NCI-H82 (cell line): ENCODE results near the gene MRPL27.
"Not testable (repeated sequence)": the region's sequence is repeated elsewhere in the genome, so short reads cannot be mapped to it uniquely, and the experiment has no call there.

Experiments
- DNase-seq: peaks from one replicate; lab custom pipeline; 2025; lab: John Stamatoyannopoulos, UW

The MRPL27 gene

GRCh38 chr17:50372758-50373556 is at the start of gene MRPL27, which contains the start of gene EME1:
Gene MRPL27, minus strand, starts transcription at chr17:50373184. Its CDS starts 14 bp downstream, at chr17:50373170.
Gene EME1, plus strand, starts transcription at chr17:50373229. Its CDS starts 1,980 bp downstream, at chr17:50375209.
- DNase-seq, result peak; percentile 96

GRCh38 chr17:50422738-50423137 is 49.8 kb upstream of the MRPL27 start:
- DNase-seq, result no peak

- no peak for DNase-seq
These were observed 48.5 kb upstream of the MRPL27 start for GRCh38 chr17:50421308-50422051.

DNA sequence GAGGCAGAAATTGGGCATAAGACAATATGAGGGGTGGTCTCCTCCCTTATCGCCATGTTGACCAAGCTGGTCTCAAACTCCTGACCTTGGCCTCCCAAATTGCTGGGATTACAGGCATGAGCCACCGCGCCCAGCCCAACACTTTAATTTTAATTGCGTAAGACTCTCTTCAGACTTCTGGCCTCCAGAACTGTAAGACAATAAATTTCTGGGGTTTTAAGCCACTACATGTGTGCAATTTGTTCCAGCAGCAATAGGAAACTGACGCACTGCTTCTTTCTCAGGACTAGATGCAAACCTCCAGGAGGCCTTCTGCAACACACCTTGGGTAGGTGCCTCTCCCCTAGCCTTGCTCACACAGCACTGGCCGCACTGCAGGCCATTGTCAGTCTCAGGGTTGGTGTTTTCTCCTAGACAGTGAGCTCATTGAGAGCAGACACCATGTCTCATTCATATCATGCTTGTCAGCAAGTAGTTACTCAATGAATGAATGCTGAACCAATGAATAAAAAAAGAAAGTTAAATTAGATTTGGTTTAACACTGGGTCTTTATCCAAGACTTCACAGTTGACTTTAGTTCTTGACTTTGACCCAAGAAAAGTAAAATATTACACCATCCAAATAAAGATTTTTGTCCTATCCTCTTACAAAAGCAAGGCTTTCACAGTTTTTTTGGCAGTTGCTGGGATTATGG is 47.6 kb upstream of the MRPL27 start:
- no peak for DNase-seq

- not testable (repeated sequence) for DNase-seq
These were observed 46.6 kb upstream of the MRPL27 start for GRCh38 chr17:50419577-50419976.

- no peak for DNase-seq
These were observed 41.8 kb upstream of the MRPL27 start for GRCh38 chr17:50414808-50415207.

- DNase-seq, result no peak
These were observed 39.3 kb upstream of the MRPL27 start for GRCh38 chr17:50412188-50412732.

DNA sequence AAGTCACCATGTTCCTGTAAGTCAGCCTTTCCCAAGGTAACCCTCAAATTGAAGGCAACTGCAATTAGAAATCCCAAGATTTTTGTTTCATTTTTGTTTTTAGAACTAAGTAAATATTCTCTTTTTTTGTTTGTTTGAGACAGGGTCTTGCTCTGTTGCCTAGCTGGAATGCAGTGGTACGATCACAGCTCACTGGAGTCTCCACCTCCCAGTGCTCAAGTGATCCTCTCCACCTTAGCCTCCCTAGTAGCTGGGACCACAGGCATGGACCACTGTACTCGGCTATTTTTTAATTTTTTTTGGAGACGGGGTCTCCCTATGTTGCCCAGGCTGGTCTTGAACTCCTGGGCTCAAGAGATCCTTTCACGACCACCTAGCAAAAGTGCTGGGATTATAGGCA is 34.9 kb upstream of the MRPL27 start:
- no peak for DNase-seq

DNA sequence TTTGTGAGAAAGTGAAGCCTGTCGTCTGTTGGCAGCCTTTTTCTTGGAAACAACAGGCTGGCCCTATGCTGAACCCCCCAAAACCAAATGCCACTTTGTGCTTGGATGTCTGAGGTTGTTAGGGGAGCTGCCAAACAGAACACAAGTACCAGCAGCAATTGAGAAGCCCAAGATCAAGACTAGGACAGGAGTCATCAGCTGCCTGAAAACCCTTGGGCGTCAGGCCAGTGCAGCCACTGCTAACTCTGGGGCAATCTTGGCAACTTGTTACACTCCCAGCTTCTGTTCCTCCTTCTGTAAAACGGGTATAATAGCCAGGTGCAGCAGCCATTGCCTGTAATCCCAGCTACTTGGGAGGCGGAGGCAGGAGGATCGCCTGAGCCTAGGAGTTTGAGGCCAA is 33.6 kb upstream of the MRPL27 start:
- DNase-seq, result no peak

GRCh38 chr17:50405351-50405750 is 32.4 kb upstream of the MRPL27 start:
- not testable (repeated sequence) for DNase-seq

DNA sequence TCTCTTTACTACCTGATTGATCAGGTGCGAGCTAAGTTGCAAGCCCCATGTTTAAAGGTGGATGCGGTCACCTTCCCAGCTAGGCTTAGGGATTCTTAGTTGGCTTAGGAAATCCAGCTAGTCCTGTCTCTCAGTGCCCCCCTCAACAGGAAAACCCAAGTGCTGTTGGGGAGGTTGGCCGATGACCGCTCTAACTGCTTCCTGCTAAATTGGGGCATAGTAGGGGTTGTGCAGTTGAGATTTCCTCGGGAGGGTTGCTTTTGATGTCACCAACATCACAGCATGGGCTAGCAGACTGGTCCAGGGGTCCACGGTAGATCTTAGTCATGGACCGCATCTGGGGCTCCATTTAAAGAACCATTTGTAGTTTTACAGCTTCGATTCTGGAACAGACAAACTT is 26.6 kb upstream of the MRPL27 start:
- DNase-seq, result not testable (repeated sequence)

- DNase-seq, result not testable (repeated sequence)
These were observed 25.7 kb upstream of the MRPL27 start for GRCh38 chr17:50398672-50399071.

GRCh38 chr17:50397919-50398285 is 24.9 kb upstream of the MRPL27 start:
- peak; percentile 43 for DNase-seq

DNA sequence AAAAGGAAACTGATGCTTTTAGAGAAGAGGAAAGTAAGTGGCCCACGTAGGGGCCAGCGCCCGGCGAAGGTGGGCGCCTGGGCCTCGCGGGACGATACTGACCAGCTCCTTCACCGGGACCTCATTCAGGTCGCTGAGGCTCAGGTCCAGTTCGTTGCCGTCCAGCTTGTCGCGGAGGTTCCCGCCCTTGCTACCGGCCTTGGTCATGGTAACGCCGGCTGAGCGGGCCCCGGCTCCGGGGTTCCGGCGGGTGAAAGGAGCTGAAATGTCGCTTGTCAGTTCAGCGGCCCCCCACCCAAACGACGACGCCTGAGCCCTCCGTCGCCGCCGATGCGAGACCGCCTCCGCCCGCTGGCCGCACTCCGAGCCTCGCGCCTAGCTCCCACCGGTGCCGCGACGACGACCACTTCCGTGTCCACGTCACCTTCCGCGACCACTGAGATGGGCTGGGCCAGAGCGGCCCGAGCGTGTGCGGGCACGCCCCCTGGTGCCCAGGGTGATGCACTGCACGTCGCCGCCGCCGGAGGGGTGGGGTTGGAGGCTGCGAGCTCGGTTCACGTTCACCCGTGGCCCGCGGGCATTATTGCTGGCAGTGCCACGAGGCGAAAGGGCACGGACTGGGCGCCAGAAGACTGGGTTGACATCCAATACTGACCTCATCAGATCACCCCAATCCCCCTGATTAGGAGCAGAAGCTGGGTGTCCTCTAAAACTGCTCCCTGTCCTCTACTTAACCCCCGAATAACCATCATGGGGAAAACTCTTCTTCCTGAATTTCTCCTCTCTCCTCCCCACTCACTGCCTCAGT is 24.3 kb upstream of the MRPL27 start, which contains the start of gene LRRC59:
Gene LRRC59, minus strand, starts transcription at position 413 of the 808 bp plus-strand sequence. Its CDS starts 206 bp downstream, at position 207.
- DNase-seq, result peak; percentile 89

- peak; percentile 46 for DNase-seq
These were observed 23.5 kb upstream of the MRPL27 start for GRCh38 chr17:50396261-50397110.

GRCh38 chr17:50394711-50395110 is 21.7 kb upstream of the MRPL27 start:
- no peak for DNase-seq

DNA sequence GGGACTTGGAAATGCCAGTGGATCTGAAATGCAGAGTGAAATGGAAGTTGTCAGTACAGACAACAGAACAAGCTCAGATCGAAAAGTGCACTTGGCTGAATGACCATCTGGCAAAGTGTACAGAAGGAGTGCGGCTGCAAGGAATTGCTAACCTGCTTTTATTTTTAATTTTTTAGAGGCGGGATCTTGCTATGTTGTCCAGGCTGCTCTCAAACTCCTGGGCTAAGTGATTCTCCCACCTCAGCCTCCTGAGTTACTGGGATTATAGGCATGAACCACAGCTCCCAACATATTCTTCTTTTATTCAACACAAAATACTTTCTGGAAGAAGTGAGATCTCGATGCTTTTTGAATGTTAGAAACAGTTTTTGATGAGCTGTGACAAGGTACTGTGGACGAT is 20.7 kb upstream of the MRPL27 start:
- no peak for DNase-seq

GRCh38 chr17:50392621-50393020 is 19.6 kb upstream of the MRPL27 start:
- no peak for DNase-seq

DNA sequence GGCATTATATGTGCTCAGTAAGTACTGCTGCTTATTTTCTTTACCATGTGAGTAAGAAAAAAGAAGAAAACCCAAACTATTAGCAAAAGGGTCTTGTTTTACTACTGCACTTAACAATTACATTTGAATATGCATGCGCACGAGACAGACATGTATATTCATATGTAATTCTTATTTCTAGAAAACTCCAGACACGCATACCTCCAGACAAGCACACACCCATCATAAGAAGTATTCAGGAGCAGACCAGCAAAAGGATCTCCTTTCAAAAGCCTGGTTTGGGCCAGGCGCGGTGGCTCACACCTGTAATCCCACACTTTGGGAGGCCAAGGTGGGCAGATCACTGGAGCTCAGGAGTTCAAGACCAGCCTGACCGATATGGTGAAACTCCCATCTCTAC is 16.6 kb upstream of the MRPL27 start:
- DNase-seq, result no peak

DNA sequence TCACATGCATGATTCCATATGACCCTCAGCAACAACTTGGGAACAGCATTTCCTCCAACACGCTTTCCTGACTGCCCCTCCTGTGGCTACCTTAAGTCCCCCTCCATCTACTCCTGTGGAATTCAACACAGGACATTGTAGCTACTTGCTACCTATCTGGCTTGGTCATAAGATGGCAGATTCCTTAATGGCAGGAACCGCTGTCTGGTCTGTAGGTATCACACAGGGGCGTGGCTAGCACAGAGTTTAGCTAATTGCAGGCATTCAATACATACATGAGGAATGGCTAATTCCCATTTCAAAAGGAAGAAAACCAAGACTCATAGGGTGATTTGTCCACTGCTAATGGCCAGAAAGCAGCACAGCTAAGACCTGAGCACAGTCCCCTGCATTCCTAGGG is 15.7 kb upstream of the MRPL27 start:
- no peak for DNase-seq
